Left cardiac atrium (tissue), 4 donors: ENCODE results near the gene ARID1B. TPM values are rescaled to one million over a fixed set of nuclear protein-coding genes. Genes with fewer than 3 reads are reported as not detected.

Source experiments
- ATAC-seq, 2 donors: fragments of 200-7000 bp; cut with Tn5 transposase; one replicate each; pipeline ENCODE4 v1.9.1; 2020; ENCODE audit warnings: mild to moderate bottlenecking in 2 of 2, moderate library complexity in 2 of 2
- DNase-seq: peaks from one replicate; pipeline ENCODE4 v3.0.0-alpha.2; 2020
- intact Hi-C, 2 donors: fragments of 100-400 bp; cut with DNase I; formaldehyde crosslinking; loops; one replicate each; pipeline versions ENCODE4 v1.14.1 to v1.15.1; 2022 to 2023
- total RNA-seq, 2 donors: library from RNA; stranded (reverse); fragmentation: NEBNext Ultra II Directional; extraction: Animal tissue kit (Norgen Biotek cat#: 25700); gene quantifications; one replicate each; pipeline ENCODE4 v1.2.1, GENCODE V29; 2021
- donor health status: DM: no; HTN: yes; CAD: no.
- donor health status: DM: no; HTN: yes; CAD: no; lungs with severe emphysema.
- donor health status: DM: yes; HTN: yes; CAD: no.
- donor health status: Dilated cardiomyopathy.

The ARID1B gene
- total RNA-seq, 2 donors from 2014 or later, result 45.4 to 48.0 TPM

DNA sequence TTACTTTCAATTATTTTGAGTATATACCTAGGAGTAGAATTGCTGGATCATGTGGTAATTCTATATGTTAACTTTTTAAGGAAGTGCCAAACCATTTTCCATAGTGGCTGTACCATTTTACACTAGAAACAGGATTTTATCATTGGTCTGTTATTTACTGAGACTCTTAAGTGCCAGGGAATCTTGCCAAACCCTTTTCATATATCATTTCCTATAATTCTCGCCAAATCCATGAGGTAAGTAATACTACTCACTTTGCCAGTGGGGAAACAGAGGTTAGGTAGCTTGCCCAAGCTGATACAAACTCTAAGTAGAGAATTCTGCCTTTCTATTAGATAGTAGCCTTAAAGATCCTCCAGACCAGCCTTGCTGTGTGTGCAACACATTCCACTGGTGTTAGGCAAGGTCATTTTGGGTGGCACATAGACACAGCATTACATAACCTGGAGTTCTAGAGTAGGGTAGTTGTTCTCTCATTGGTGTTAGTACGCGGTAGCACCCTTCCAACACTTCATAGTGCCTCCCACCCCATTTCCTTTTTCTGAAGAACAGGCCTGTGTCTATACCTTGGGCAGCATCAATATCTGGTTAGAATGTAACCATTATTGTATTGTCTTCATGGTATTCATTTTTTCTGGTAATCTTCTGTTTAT, 65.5 kb downstream of the ARID1B start:
- intact Hi-C loops, result no loop called here
- ATAC-seq (peak in 1 of 2 donors; percentile 15), DNase-seq (no peak)

DNA sequence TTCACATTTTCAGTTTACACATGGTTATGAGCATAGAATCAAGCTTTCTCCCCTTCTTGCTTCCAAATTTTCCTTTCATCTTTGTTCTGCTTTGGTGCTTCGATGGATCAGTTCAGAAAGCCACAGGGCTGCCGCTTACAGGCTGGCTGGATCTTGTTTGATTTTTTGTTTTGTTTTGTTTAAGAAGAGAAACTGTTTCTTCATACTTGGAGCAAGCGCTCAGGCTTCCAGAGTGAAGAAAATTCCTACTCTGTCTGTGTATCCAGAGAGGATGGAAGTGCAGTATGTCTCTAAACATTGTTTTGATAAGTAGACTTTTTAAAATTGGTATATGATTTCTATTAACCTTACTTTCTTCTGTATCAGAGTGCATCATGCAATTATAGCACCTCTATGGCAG, 66.9 kb downstream of the ARID1B start:
- ATAC-seq (no peak), DNase-seq (no peak)
- intact Hi-C loops, result no loop called here

DNA sequence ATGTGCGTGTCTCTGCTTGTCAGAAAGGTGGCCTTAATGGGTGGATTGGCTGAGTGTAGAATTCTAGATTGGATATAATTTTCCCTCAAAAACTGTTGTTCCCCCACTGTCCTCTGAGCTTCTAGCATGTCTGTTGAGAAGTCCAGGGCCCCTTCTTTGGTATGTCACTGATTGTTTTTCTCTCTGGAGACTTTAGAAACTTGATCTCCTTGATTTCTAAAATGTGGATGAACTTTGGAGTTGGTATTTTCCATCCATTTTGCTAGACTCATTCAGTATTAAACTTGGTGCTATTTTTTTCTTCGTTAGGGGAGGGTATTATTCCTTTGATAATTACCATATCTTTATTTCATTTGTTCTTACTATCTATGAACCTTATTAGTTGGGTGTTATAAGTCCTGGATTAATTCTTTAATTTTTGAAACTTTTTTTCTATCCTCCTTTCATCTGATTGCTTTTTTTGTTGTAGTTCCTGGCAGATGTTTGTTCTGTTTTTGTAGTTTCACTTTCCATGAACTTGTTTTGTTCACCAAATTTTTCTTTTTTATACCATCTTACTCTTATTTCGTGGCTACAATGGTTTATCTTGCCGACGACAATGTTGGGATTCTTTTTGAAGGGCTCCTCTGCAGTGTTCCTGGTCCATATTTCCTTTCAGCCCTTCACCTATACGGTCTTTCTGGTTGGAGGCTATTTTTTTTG, 68.4 kb downstream of the ARID1B start:
- ATAC-seq (no peak), DNase-seq (no peak)
- intact Hi-C loops, result no loop called here

DNA sequence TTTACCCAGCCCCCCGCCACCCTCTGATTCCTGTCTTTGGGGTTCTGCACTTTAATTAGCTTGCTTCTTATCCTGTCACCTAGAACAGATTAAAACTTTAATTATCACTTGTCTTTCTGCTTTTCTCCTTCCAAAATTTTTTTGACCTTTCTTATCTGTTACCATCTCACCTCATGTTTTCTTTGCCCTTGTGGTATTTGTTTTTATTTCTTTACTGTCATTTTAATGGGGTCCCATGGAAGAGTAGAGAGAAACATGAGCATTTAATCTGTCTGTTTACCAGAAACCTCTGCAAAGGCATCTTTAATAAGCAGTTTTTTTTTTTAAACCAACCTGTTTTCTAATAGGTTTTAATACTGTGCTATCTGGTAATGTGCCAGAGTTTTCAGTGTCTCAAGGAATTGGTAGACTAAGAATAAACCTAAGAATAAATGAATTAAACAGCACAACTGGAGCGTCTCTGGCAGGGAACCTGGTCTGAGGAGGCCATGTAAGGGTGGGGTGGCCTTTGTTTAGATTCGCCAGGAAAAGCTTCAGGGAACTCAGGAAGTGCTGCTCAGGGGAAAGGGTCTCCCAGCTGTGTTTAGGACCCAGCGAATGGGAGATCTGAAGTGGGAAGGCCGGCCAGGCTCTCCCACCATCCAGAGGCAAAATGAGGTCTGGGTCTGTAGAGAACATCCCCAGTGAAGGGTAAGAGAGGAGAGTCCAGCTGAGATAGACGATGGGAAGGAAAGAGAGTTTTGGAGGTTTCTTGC, 69.8 kb downstream of the ARID1B start:
- intact Hi-C loops, result no loop called here
- no peak for DNase-seq
- ATAC-seq, result no peak

- intact Hi-C loops, result no loop called here
- ATAC-seq (peak; percentile 35 to 36), DNase-seq (no peak)
Measured at GRCh38 chr6:156848123-156848522, 70.9 kb downstream of the ARID1B start.

GRCh38 chr6:156848533-156848932, 71.4 kb downstream of the ARID1B start:
- ATAC-seq (peak; percentile 76 to 91), DNase-seq (peak; percentile 78)
- intact Hi-C loops, result no loop called here

DNA sequence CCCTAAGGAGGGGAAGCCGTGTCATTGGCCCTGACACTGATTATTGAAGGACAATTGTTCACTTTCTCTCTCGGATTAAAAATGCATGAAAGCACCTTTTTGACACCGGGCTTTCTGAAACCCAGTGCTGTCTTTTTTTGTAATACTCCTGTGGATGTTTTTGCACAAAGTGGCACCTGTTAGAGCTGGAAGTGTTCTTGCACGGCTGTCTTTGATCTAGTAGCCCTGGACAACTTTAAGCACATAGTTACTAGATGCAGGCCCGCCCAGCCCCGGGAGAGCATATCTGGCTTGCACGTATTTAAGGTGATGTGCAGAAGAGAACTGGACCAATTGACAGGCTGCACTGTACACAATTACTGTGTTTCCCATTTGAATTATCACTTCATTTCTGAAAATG, 72.6 kb downstream of the ARID1B start:
- ATAC-seq (no peak), DNase-seq (no peak)
- intact Hi-C loops, result no loop called here

DNA sequence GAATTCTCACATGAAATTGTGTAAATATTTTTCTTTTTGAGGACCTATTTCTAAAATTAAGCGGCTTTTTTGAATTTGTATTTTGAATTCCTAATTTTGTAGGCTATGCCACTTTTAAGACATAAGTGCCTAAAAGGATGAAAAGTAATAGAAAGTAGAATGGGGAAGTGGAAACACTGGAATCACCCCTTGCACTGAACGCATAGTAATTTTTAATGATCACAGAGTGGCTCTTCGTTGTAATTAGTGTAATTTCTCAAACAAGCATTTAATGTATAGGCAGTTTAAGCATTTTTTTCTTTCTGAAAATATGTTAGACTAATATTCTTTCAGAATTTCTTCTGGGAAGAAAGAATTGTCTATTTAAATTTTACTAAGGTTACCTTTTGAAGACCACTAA, 73.2 kb downstream of the ARID1B start:
- intact Hi-C loops, result no loop called here
- DNase-seq, result no peak
- ATAC-seq, result no peak

GRCh38 chr6:156851454-156851921, 74.3 kb downstream of the ARID1B start:
- DNase-seq (no peak), ATAC-seq (peak; percentile 18 to 41)
- intact Hi-C loops, result no loop called here

DNA sequence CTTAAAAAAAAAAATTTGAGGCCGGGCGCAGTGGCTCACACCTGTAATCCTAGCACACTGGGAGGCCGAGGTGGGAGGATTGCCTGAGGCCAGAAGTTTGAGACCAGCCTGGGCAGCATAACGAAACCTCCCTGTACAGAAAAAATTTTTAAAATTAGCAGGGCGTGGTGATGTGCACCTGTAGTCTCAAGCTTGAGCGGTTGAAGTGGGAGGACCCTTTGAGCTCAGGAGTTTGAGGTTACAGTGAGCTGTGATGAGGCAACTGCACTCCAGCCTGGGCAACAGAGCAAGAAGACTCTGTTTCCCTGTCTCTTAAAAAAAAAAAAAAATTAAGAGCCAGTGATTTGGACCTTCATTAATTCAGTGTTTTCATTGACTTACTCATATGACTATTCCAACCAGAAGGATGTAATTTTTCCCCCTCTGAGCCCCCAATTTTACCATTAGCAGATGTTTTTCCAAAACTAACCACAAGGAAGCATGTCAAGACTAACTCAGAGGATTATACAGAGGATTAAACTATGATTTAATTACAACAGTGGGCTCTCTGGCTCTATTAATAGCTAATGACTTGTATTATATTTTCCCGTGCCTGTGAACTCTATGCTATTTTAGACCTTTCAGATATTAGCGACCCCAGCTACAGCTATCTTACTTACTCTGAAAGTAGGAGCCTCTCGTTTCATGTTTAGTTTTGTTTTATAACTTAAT, 75.1 kb downstream of the ARID1B start:
- intact Hi-C loops, result no loop called here
- ATAC-seq, result peak in 1 of 2 donors; percentile 27

DNA sequence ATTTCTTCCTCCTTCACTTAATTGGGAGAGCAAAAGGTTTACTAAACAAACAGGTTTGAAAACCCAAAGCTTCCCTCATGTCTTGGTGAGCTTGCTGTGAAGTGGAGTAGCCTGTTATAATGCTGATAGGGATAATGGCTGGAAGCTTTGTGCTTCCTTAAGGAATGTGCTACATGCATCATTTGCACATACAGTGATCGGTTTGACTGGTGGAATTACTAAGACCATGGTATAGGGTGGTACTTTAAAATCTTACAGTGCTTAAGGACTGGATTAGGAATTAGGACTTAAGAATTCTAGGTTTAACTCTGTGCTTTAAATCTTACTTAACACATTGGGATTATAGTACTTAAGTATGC, 75.7 kb downstream of the ARID1B start:
- ATAC-seq (no peak), DNase-seq (no peak)
- intact Hi-C loops, result no loop called here

More for the DNA sequence above, 75.1 kb downstream of the ARID1B start:
- no peak for DNase-seq

DNA sequence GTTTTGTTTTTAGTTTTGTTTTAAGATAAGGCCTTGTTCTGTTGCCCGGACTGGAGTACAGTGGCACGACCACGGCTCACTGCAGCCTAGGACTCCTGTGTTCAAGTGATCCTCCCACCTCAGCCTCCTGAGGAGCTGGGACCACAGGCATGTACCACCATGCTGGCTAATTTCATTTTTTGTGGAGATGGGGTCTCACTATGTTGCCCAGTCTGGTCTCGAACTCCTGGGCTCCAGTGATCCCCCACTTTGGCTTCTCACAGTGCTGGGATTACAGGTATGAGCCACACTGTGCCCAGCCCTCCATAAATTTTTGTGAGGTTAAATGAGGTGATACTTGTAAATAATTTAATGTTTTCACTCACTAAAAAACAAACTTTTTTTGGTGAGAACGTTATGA, 76.6 kb downstream of the ARID1B start:
- ATAC-seq (no peak), DNase-seq (no peak)
- intact Hi-C loops, result no loop called here

DNA sequence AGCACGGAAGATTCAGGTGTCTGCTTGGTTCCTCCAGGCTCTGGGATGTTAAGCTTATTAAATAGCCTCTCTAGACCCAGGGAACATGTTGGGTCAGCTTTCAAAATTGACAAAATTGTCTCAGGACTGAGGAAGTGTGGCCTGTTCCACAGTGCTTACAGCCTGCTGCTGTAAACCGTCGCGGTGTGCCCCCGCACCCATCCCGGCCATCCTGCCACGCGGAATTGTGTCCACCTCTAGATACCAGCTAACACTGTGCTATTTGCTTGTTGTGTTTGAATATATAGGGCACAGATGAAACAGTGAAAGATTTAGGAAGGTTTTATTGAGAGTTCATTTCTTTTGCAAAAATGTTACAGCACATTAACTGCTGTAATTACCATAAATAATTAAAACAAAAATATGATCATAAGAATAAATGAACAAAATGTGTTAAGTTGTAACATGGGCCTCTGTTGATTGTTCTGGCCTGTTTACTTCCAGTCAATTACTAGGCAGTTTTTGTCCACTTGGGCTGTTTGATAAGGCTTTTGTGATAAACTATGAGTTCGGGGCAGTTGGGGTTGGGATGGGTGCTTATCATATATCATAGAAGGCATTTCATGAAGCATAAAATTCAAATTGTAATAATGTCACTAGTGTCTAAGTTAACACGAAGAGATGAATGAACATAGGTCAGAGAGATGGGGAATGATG, 77.4 kb downstream of the ARID1B start:
- ATAC-seq (no peak), DNase-seq (no peak)
- intact Hi-C loops, result no loop called here

DNA sequence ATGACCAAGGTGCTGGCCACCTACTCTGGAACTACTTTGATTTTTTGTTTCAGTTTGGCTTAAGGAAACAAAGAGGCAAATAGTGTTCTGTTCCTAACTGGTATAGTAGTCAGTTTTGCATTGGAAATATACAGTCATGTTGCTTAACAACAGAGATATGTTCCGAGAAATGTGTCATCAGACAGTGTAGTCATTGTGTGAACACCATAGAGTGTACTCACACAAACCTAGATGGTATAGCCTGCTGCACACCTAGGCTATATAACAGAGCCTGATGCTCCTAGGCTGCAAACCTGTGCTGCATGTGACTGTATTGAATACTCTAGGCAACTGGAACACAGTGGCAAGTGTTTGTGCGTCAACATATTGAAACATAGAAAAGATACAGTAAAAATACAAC, 80.4 kb downstream of the ARID1B start:
- no peak for ATAC-seq
- intact Hi-C loops, result no loop called here
- DNase-seq, result no peak

DNA sequence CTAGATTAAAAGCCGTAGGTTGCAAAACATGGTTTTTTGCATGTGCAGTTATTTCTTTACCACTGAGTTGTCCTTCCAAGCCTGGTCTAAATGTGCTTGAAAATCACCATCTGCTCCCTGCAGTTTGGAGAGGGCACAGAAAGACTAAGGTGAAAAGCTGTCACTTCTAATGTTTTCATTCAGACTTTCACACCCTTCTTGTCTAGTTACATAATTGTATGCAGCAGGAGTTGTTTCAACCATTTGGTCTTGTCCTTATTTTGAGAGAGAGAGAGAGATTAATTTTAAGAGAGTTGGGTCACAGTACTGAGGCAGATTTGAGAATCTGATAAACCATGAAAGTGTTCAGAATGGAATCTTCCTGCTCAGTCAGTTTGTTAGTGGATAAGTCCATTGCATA, 82.5 kb downstream of the ARID1B start:
- intact Hi-C loops, result no loop called here
- no peak for DNase-seq
- ATAC-seq, result no peak

GRCh38 chr6:156862711-156863110, 85.5 kb downstream of the ARID1B start:
- no peak for ATAC-seq
- intact Hi-C loops, result no loop called here
- DNase-seq, result no peak

DNA sequence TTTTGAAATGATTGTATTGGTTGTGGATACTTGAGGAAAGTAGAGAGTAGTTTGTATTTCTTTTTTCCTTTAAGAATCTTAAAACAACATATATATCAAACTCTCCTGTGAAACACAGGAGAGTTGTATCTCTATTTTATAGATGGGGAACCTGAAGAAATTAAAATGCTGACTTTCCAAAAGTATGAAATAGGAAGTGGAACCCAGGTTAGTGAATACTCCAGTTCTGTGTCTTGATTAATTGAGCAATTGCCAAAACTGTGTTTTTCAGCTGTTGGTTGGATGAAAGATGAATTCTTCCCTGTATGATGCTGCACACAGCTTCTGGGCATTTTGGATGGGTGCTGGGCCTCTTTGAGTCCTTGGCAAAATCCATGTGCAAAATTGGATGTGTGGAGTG, 86.3 kb downstream of the ARID1B start:
- DNase-seq (no peak), ATAC-seq (no peak)
- intact Hi-C loops, result no loop called here

DNA sequence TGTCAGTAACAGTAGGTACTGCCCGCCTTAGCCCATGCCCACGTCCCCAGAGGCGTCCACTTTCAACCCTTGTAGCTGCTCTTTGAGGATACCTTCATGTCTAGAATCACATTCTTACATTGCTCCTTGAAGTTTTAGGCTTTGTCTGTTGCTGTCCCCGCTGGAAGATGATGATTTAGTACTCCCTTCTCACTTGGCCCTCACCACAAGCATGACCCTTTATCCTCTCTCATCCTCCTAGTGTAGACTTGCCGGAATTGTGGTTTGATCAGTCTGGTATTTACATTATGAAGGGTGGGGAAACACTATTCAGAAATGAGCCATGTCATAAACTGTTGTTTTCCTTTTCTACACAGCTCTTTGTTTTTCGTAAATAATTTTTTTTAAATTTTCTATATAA, 87.4 kb downstream of the ARID1B start:
- DNase-seq (no peak), ATAC-seq (no peak)
- intact Hi-C loops, result no loop called here

- ATAC-seq, result no peak
- intact Hi-C loops, result no loop called here
- no peak for DNase-seq
Measured at GRCh38 chr6:156865019-156865629, 87.9 kb downstream of the ARID1B start.
